ENCODE results near the gene PCBP3.
"Not testable (repeated sequence)": the region's sequence is repeated elsewhere in the genome, so short reads cannot be mapped to it uniquely, and the experiment has no call there.

PCBP3 gene

DNA sequence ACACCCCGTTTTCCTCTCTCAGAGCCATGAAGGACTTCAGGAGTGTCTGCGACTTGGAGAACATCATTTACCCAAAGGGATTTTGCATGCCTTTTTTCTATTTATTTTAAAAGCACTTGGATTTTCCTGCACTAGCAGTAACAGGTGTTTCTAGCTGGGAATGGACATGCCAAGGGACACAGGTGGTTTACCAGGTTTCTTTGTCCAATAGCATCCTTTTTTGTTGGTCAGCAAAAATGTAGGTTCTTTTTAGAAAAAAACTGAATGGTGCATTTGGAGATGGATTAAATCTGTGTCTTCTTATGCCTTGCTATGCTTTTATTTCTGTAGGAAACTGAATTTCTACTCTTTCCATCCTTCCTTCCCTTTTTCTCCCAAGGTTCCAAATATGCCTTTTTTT is 205.3 kb downstream of the PCBP3 start:
- no peak overlapping the region for H3K4me3 ChIP-seq (ENCODE audit: low read depth, low read length)
- no peak for DNase-seq (ENCODE audit: low read depth)
- TF ChIP-seq, protein P1, sequence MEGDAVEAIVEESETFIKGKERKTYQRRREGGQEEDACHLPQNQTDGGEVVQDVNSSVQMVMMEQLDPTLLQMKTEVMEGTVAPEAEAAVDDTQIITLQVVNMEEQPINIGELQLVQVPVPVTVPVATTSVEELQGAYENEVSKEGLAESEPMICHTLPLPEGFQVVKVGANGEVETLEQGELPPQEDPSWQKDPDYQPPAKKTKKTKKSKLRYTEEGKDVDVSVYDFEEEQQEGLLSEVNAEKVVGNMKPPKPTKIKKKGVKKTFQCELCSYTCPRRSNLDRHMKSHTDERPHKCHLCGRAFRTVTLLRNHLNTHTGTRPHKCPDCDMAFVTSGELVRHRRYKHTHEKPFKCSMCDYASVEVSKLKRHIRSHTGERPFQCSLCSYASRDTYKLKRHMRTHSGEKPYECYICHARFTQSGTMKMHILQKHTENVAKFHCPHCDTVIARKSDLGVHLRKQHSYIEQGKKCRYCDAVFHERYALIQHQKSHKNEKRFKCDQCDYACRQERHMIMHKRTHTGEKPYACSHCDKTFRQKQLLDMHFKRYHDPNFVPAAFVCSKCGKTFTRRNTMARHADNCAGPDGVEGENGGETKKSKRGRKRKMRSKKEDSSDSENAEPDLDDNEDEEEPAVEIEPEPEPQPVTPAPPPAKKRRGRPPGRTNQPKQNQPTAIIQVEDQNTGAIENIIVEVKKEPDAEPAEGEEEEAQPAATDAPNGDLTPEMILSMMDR (IDR thresholded peaks at IDR 0.05; ENCODE audit: low read depth, low read length), result no peak
- TF ChIP-seq MYC (IDR thresholded peaks at IDR 0.05; ENCODE audit: low read depth, low read length), result no peak
- no peak for TF ChIP-seq POLR2A (IDR thresholded peaks at IDR 0.05; ENCODE audit: extremely low read depth, insufficient read length)
- TF ChIP-seq, protein P2, sequence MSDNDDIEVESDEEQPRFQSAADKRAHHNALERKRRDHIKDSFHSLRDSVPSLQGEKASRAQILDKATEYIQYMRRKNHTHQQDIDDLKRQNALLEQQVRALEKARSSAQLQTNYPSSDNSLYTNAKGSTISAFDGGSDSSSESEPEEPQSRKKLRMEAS (IDR thresholded peaks at IDR 0.05; ENCODE audit: low read depth, low read length), result no peak

DNA sequence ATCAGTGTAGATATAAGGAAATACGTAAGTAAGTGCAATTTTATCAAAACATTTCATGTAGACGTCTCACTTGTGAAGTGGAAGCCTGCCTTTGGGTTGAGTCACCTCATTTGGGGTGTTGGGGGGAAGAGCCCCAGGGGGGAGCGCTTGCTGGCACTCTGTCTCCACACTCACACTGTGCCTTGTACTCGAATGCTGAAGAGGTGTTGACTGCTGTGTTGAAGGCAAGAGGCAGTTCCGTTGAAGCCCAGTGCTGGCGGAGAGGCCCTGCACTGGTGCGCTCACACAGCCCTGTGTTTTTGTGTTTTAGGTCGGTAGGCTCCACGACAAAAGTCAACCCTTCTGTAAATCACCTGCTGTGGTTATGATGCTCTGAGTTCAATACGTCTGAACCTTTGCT is 206.1 kb downstream of the PCBP3 start:
- DNase-seq (ENCODE audit: low read depth), result no peak
- no peak overlapping the region for H3K4me3 ChIP-seq (ENCODE audit: low read depth, low read length)
- TF ChIP-seq, protein P1 (IDR thresholded peaks at IDR 0.05; ENCODE audit: low read depth, low read length), result no peak

DNA sequence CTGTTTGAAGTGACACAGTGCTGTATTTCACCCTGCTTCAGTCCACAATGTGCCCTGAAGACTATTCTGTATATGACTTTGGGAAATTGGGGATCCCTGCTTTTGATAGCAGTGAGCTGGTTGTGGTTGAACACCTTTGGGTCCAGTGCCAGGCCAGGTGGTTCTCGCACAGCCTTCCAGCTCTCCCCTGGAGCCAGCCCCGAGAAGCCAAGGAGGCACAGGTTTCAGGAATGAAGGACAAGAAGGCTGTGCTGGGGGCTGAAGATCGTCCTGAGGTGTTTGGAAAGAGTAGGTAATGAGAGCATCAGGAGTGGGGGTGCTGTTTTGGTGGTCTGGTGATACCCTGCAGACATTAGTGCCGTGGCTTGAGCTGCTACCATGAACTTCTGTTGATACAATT is 206.7 kb downstream of the PCBP3 start:
- TF ChIP-seq MYC (IDR thresholded peaks at IDR 0.05; ENCODE audit: low read depth, low read length) (no peak), POLR2A (IDR thresholded peaks at IDR 0.05; ENCODE audit: extremely low read depth, insufficient read length) (no peak)
- TF ChIP-seq, protein P2 (IDR thresholded peaks at IDR 0.05; ENCODE audit: low read depth, low read length), result no peak
- TF ChIP-seq, protein P1 (IDR thresholded peaks at IDR 0.05; ENCODE audit: low read depth, low read length), result no peak
- no peak for DNase-seq (ENCODE audit: low read depth)
- H3K4me3 ChIP-seq (ENCODE audit: low read depth, low read length), result no peak overlapping the region

DNA sequence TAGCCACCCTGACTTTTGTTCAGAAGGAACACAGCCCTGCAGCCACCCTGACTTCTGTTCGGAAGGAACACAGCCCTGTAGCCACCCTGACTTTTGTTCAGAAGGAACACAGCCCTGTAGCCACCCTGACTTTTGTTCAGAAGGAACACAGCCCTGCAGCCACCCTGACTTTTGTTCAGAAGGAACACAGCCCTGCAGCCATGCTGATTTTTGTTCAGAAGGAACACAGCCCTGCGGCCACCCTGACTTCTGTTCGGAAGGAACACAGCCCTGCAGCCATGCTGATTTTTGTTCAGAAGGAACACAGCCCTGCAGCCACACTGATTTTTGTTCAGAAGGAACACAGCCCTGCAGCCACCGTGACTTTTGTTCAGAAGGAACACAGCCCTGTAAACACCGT is 208.9 kb downstream of the PCBP3 start:
- H3K4me3 ChIP-seq (ENCODE audit: low read depth, low read length); DNase-seq (ENCODE audit: low read depth): not testable (repeated sequence)

DNA sequence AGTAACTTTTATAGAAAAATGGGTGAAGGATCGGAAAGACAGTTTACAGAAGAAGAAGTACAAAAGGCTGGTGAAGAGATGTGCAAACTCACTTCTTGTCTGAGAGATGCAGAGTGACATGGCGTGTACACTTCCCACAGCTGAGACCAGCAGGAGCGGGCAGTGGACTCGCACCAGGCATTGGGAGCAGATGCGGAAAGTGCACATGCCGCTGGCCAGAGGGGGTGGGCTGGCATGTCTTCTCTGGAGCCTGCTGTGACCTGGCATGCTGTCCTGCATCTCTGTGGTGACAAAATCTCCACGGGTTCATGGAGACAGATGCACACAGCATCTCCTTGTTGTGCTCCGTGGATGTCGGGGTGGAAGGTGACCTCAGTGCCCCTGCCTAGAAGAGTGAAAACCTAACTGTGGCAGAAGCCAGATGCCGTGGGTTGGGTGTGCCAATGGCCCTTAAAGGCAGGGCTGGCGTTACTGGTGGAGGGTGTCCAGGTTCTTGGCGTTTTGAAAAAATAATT is 209.4 kb downstream of the PCBP3 start:
- H3K4me3 ChIP-seq (ENCODE audit: low read depth, low read length), result no peak overlapping the region
- TF ChIP-seq, protein P1 (IDR thresholded peaks at IDR 0.05; ENCODE audit: low read depth, low read length), result no peak
- TF ChIP-seq, protein P2 (IDR thresholded peaks at IDR 0.05; ENCODE audit: low read depth, low read length), result no peak
- TF ChIP-seq MYC (IDR thresholded peaks at IDR 0.05; ENCODE audit: low read depth, low read length), result no peak
- no peak for TF ChIP-seq POLR2A (IDR thresholded peaks at IDR 0.05; ENCODE audit: extremely low read depth, insufficient read length)
- DNase-seq (ENCODE audit: low read depth), result no peak

DNA sequence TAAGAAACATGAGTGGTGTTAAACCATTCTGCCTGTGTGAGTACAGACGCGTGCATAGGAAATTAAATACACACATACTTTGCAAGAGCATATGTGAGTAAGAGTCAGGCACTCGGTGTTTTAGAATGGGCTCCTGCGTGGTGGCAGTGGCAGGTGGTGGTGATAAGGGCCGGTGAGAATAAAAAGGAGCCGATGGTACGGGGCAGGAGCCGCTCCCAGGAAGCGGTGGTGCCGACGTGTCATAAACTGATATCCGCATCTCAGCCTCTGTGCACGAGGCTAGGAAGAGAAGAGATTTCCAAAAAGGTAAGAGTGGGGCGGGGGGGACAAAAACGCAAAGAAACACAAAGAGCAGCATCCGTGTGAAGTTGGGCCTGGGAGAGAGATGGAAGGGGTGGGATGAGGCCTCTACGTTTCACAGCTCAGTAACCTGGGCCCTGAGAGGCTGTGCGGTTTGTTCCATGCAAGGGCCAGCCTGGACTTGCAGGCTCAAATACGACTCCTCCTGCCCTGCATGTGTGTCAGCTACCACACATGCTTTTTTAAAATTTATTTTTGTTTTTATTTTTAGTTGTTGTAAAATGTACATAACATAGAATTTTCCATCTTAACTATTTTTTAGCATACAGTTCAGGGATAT is 210.3 kb downstream of the PCBP3 start:
- TF ChIP-seq, protein P2 (IDR thresholded peaks at IDR 0.05; ENCODE audit: low read depth, low read length), result no peak
- TF ChIP-seq MYC (IDR thresholded peaks at IDR 0.05; ENCODE audit: low read depth, low read length) (no peak), POLR2A (IDR thresholded peaks at IDR 0.05; ENCODE audit: extremely low read depth, insufficient read length) (no peak)
- TF ChIP-seq, protein P1 (IDR thresholded peaks at IDR 0.05; ENCODE audit: low read depth, low read length), result no peak
- no peak for DNase-seq (ENCODE audit: low read depth)

More for the DNA sequence above, 210.3 kb downstream of the PCBP3 start:
- H3K4me3 ChIP-seq (ENCODE audit: low read depth, low read length), result no peak overlapping the region
